Esophagus muscularis mucosa (tissue), 4 donors: ENCODE results near the gene CNPY4. TPM values are rescaled to one million over a fixed set of nuclear protein-coding genes. Genes with fewer than 3 reads are reported as not detected.

Experiments used
- DNase-seq: peaks from one replicate; pipeline ENCODE4 v3.0.0-alpha.2; 2017; ENCODE audit errors: extremely low spot score
- H3K27ac ChIP-seq, 4 donors: fragments of 200-600 bp; sonication (generic); replicated peaks in 1 of 4; 1 replicate in 3 of 4; 2 replicates in 1 of 4; pipeline ENCODE4 v1.5.1; 2016 to 2019; ENCODE audit warnings: mild to moderate bottlenecking in 1 of 4
- H3K27me3 ChIP-seq, 4 donors: fragments of 200-600 bp; sonication (generic); one replicate each; pipeline versions ENCODE4 v1.5.1 to v1.6.0; 2016 to 2019
- H3K36me3 ChIP-seq, 4 donors: fragments of 200-600 bp; sonication (generic); one replicate each; pipeline ENCODE4 v1.5.1; 2016 to 2019
- H3K4me1 ChIP-seq, 4 donors: fragments of 200-600 bp; sonication (generic); one replicate each; pipeline ENCODE4 v1.5.1; 2016 to 2019
- H3K4me3 ChIP-seq, 4 donors: fragments of 200-600 bp; sonication (generic); 1 replicate in 2 of 4; 2 replicates in 2 of 4; pipeline ENCODE4 v1.5.1; 2016 to 2019; ENCODE audit warnings: mild to moderate bottlenecking in 4 of 4, moderate library complexity in 1 of 4
- H3K9me3 ChIP-seq, 4 donors: fragments of 200-600 bp; sonication (generic); 1 replicate in 3 of 4; 2 replicates in 1 of 4; pipeline ENCODE4 v1.5.1; 2016 to 2019
- EP300 ChIP-seq: sonication (generic); formaldehyde crosslinking; IDR thresholded peaks from one replicate; pipeline ENCODE4 v1.6.1; 2017; ENCODE audit warnings: antibody characterized with exemption
- POLR2A ChIP-seq: fragments of 450-650 bp; IDR thresholded peaks from one replicate; pipeline ENCODE4 v1.6.1; 2017; ENCODE audit warnings: antibody characterized with exemption, moderate library complexity, mild to moderate bottlenecking, low read depth
- POLR2AphosphoS5 ChIP-seq, 2 donors: sonication (generic); formaldehyde crosslinking; IDR thresholded peaks; one replicate each; pipeline ENCODE4 v1.6.1; 2017; ENCODE audit warnings: antibody characterized with exemption in 2 of 2
- WGBS: methylation state at CpG from one replicate; pipeline ENCODE4 v1.1.5; 2018; 5-methylcytosine and 5-hydroxymethylcytosine counted together
- intact Hi-C: fragments of 100-400 bp; cut with DNase I; formaldehyde crosslinking; loops from one replicate; pipeline ENCODE4 v1.15.1; 2023
- total RNA-seq, 4 donors: library from RNA; depleted of rRNA; stranded (reverse); fragments of >200 nt; gene quantifications; one replicate each; pipeline versions ENCODE4 v1.1.0 to v1.2.1, GENCODE V29; 2016
- TF ChIP-seq, protein P1 (sequence below), 3 experiments: fragments of 200-600 bp in 2 of 3; fragments of 450-650 bp in 1 of 3; sonication (generic) in 2 of 3; IDR thresholded peaks; one replicate each; pipeline ENCODE4 v1.5.1; 2017 to 2019; ENCODE audit warnings: antibody characterized with exemption in 3 of 3, mild to moderate bottlenecking in 2 of 3, moderate library complexity in 1 of 3

Gene CNPY4
- total RNA-seq, 4 donors from 2014 or later: 8.3 to 16.2 (median 13.3) TPM

DNA sequence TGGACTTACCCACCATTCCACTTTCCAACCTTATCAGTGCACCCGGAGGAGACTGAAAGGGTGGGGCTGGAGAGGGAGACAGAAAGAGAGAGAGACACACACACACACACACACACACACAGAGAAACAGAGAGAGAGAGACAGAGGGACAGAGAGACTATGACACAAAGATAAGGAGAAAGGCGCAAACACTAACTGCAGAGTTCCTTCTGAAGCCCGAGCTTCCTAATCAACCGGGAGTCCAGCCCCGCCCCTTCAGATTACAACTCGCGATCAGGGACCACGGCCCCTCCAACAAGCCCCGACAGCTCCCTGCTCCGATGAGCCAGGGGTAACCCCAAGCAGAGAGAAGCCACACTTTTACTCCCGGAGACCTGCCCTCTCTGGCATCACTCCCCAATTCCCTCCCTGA, 48.5 kb downstream of the CNPY4 start:
- intact Hi-C loops: no loop called here
- H3K9me3 ChIP-seq: no peaks in the 10 kb centered on the region
- H3K36me3 ChIP-seq: no peaks in the 10 kb centered on the region
- no peak for DNase-seq
- H3K27me3 ChIP-seq: peaks cover 0 to 27% (median 7%) of the 10 kb centered on the region in 4 donors
- WGBS: 5% methylated on average over 11 of the region's 11 CpGs
- peak overlapping the region; percentile 45 to 61 (median 56) for H3K4me3 ChIP-seq
- TF ChIP-seq, protein P1, sequence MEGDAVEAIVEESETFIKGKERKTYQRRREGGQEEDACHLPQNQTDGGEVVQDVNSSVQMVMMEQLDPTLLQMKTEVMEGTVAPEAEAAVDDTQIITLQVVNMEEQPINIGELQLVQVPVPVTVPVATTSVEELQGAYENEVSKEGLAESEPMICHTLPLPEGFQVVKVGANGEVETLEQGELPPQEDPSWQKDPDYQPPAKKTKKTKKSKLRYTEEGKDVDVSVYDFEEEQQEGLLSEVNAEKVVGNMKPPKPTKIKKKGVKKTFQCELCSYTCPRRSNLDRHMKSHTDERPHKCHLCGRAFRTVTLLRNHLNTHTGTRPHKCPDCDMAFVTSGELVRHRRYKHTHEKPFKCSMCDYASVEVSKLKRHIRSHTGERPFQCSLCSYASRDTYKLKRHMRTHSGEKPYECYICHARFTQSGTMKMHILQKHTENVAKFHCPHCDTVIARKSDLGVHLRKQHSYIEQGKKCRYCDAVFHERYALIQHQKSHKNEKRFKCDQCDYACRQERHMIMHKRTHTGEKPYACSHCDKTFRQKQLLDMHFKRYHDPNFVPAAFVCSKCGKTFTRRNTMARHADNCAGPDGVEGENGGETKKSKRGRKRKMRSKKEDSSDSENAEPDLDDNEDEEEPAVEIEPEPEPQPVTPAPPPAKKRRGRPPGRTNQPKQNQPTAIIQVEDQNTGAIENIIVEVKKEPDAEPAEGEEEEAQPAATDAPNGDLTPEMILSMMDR (IDR thresholded peaks at IDR 0.05): no peak
- no peak for TF ChIP-seq POLR2AphosphoS5 (IDR thresholded peaks at IDR 0.05)
- no peak for TF ChIP-seq POLR2A
- no peak for TF ChIP-seq EP300
- peaks cover 13 to 45% (median 38%) of the 10 kb centered on the region in 4 donors for H3K4me1 ChIP-seq
- H3K27ac ChIP-seq: peak overlapping the region; percentile 67 to 72 (median 70)

DNA sequence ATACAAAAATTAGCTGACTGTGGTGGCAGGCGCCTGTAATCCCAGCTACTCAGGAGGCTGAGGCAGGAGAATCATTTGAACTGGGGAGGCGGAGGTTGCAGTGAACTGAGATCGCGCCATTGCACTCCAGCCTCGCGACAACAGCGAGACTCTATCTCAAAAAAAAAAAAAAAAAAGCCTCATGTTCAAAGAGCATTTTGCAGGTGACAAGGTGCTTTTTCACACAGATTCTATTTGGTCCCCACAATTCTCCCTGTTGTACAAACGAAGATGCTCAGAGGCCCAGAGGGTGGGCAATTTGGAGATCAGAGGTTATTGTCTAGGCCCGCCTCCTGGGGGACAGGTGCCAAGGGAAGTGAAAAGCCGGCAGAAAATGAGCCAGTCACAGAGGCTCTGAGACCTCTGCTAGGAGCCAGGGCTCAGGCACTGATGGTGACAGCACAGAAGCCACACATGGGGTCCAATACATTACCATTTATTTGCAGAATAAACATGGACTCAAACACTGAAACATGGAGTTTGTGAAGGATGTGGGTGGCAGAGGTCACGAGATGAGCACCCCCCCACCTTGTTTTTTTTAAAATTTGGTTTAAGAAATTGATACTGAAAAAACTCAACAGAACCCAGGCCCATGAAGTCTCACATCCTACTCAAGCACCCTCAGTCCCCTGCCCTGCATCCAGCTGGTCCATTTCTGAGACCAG, 49.9 kb downstream of the CNPY4 start:
- Histone ChIP-seq H3K27me3 (peaks cover 0 to 31% (median 7%) of the 10 kb centered on the region in 4 donors), H3K4me3 (peak overlapping the region in 3 of 4 donors; percentile 45 to 61 (median 55)), H3K27ac (peak overlapping the region; percentile 67 to 72 (median 70)), H3K4me1 (peaks cover 13 to 45% (median 38%) of the 10 kb centered on the region in 4 donors), H3K9me3 (no peaks in the 10 kb centered on the region), H3K36me3 (no peaks in the 10 kb centered on the region)
- intact Hi-C loops: no loop called here
- DNase-seq: no peak
- no peak for TF ChIP-seq POLR2A
- TF ChIP-seq POLR2AphosphoS5 (IDR thresholded peaks at IDR 0.05): no peak
- TF ChIP-seq, protein P1 (IDR thresholded peaks at IDR 0.05): no peak
- TF ChIP-seq EP300: no peak
- 92% methylated on average over 11 of the region's 11 CpGs for WGBS

DNA sequence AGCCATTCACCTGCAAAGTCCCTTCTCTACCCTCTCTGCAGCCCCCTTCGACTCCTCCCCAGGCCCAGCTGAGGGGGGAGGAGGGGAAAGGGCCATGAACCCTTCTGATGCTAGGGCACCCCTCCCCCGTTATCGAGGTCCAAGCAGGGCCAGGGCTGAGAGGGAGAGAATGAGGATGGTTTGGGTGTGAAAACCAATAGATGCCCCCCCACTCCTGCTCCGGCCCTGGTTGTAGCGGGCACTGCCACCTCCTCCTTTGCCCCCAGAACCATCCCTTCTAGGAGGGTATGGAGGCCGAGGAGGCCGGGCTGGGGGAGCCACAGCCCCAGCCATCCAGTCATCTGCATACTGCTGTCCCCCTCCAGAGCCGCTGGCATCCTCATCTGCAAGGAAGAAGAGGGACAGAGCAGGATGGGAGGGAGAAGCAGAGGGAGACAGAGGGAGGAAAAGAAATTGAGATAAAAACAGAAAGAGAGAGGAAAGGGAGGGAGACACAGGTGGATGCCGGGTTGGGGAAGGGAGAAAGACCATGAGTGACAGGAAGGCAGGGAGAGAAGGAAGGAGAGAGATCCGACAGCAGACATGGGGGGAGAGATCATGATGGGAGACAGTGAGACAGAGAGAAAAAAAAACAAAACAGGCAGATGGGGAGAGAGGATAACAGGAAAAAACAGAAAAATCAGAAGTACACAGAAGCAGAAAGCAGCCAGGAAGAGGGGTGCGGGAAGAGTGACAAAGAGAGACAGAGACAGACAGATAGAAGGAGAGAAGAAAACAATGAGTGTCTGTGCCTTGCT, 50.9 kb downstream of the CNPY4 start:
- H3K27ac ChIP-seq: no peak overlapping the region
- H3K27me3 ChIP-seq: peaks cover 0 to 31% (median 7%) of the 10 kb centered on the region in 4 donors
- TF ChIP-seq, protein P1 (IDR thresholded peaks at IDR 0.05): no peak
- TF ChIP-seq POLR2A: no peak
- TF ChIP-seq EP300: no peak
- TF ChIP-seq POLR2AphosphoS5 (IDR thresholded peaks at IDR 0.05): no peak
- no peaks in the 10 kb centered on the region for H3K36me3 ChIP-seq
- peaks cover 13 to 45% (median 38%) of the 10 kb centered on the region in 4 donors for H3K4me1 ChIP-seq
- 86% methylated on average over 9 of the region's 11 CpGs for WGBS
- DNase-seq: no peak
- H3K9me3 ChIP-seq: no peaks in the 10 kb centered on the region
- intact Hi-C loops: no loop called here
- no peak overlapping the region for H3K4me3 ChIP-seq

DNA sequence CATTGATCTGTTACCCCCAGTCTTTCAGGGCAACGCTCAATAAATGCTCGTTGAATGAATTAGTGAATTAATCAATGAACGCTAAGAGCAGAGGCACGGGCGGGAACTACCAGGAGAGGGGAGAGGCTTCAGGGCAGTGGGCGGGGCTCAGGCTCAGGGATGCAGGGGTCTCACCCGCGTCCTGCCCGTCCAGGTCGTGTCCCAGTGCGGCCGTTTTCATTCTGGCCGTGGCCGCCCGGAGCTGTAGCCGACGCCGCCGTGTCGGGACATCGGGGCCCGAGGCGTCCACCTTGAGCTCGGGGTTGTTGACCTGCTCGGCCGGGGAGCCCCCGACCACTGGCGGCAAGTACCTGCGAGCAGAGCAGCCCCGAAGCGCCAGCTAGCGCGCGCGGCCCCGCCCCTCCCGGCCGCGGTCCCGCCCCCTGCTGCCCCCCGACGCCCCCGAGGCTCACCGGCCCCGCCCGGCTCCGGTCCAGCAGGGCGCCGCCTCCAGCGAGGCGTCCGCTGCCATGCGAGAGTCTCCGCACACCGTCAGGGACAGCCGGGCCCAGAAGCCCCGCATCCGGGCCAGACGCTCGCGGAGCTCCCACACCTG, 51.8 kb downstream of the CNPY4 start:
- TF ChIP-seq EP300 (no peak), POLR2A (no peak), POLR2AphosphoS5 (IDR thresholded peaks at IDR 0.05) (no peak)
- TF ChIP-seq, protein P1 (IDR thresholded peaks at IDR 0.05): no peak
- no peak for DNase-seq
- intact Hi-C loops: no loop called here
- WGBS: 22% methylated on average over 18 of the region's 61 CpGs
- no peaks in the 10 kb centered on the region for H3K36me3 ChIP-seq
- H3K27ac ChIP-seq: no peak overlapping the region
- peaks cover 13 to 47% (median 39%) of the 10 kb centered on the region in 4 donors for H3K4me1 ChIP-seq
- H3K4me3 ChIP-seq: peak overlapping the region; percentile 53 to 64 (median 54)
- H3K27me3 ChIP-seq: peaks cover 0 to 31% (median 7%) of the 10 kb centered on the region in 4 donors
- no peaks in the 10 kb centered on the region for H3K9me3 ChIP-seq
